Left ventricle myocardium inferior (tissue), 1 donor: ENCODE measurements around the gene LIN7B. TPM values are rescaled to one million over a fixed set of nuclear protein-coding genes. Genes with fewer than 3 reads are reported as not detected.
A peak's percentile ranks its signal among the peaks of the same experiment; 100 is the strongest.

Experiments used
- DNase-seq: peaks from one replicate; pipeline ENCODE4 v3.0.0-alpha.2; 2020
- H3K27ac ChIP-seq: fragments of 200-600 bp; replicated peaks from 2 replicates; pipeline ENCODE4 v1.8.0; 2021
- H3K27me3 ChIP-seq: fragments of 200-600 bp; 2 replicates; pipeline ENCODE4 v1.8.0; 2021; ENCODE audit warnings: low read depth
- H3K36me3 ChIP-seq: fragments of 200-600 bp; 2 replicates; pipeline ENCODE4 v1.8.0; 2021
- H3K4me1 ChIP-seq: fragments of 200-600 bp; 2 replicates; pipeline ENCODE4 v1.8.0; 2021
- H3K4me3 ChIP-seq: fragments of 200-600 bp; 2 replicates; pipeline ENCODE4 v1.8.0; 2021; ENCODE audit warnings: mild to moderate bottlenecking, moderate library complexity
- H3K9me3 ChIP-seq: fragments of 200-600 bp; replicated peaks from 2 replicates; pipeline ENCODE4 v1.8.0; 2021
- intact Hi-C: fragments of 100-400 bp; cut with micrococcal nuclease; formaldehyde crosslinking; loops from one replicate; pipeline ENCODE4 v1.11.0; 2022
- total RNA-seq: library from RNA; stranded (reverse); fragmentation: NEBNext Ultra II Directional; extraction: Animal tissue kit (Norgen Biotek cat#: 25700); gene quantifications from one replicate; pipeline ENCODE4 v1.2.1, GENCODE V29; 2021
- TF ChIP-seq, protein P1 (sequence below): fragments of 200-600 bp; IDR thresholded peaks from 2 replicates; pipeline ENCODE4 v1.8.0; 2021; ENCODE audit warnings: antibody characterized with exemption, mild to moderate bottlenecking, borderline replicate concordance
- donor health status: DM: no; HTN: yes; CAD: no; lungs with severe emphysema.

Gene LIN7B
- total RNA-seq, 1 donor from 2014 or later: 23.4 TPM

GRCh38 chr19:49148044-49148682, 34.0 kb downstream of the LIN7B start:
- no peak for DNase-seq
- H3K4me1 ChIP-seq: peaks cover 73% of the 10 kb centered on the region
- TF ChIP-seq, protein P1, sequence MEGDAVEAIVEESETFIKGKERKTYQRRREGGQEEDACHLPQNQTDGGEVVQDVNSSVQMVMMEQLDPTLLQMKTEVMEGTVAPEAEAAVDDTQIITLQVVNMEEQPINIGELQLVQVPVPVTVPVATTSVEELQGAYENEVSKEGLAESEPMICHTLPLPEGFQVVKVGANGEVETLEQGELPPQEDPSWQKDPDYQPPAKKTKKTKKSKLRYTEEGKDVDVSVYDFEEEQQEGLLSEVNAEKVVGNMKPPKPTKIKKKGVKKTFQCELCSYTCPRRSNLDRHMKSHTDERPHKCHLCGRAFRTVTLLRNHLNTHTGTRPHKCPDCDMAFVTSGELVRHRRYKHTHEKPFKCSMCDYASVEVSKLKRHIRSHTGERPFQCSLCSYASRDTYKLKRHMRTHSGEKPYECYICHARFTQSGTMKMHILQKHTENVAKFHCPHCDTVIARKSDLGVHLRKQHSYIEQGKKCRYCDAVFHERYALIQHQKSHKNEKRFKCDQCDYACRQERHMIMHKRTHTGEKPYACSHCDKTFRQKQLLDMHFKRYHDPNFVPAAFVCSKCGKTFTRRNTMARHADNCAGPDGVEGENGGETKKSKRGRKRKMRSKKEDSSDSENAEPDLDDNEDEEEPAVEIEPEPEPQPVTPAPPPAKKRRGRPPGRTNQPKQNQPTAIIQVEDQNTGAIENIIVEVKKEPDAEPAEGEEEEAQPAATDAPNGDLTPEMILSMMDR: no peak

GRCh38 chr19:49148784-49149651, 34.8 kb downstream of the LIN7B start:
- peak; percentile 97 for DNase-seq
- no peaks in the 10 kb centered on the region for H3K9me3 ChIP-seq
- H3K27me3 ChIP-seq: no peaks in the 10 kb centered on the region
- H3K36me3 ChIP-seq: no peaks in the 10 kb centered on the region
- intact Hi-C loops: no loop called here
- H3K4me3 ChIP-seq: peak overlapping the region; percentile 80
- TF ChIP-seq, protein P1: no peak
- peaks cover 78% of the 10 kb centered on the region for H3K4me1 ChIP-seq
- peak overlapping the region; percentile 95 for H3K27ac ChIP-seq

More at GRCh38 chr19:49148044-49148682, 34.0 kb downstream of the LIN7B start:
- H3K27me3 ChIP-seq: no peaks in the 10 kb centered on the region
- no peaks in the 10 kb centered on the region for H3K9me3 ChIP-seq
- intact Hi-C loops: no loop called here
- no peaks in the 10 kb centered on the region for H3K36me3 ChIP-seq
- peak overlapping the region; percentile 95 for H3K27ac ChIP-seq
- H3K4me3 ChIP-seq: peak overlapping the region; percentile 80

DNA sequence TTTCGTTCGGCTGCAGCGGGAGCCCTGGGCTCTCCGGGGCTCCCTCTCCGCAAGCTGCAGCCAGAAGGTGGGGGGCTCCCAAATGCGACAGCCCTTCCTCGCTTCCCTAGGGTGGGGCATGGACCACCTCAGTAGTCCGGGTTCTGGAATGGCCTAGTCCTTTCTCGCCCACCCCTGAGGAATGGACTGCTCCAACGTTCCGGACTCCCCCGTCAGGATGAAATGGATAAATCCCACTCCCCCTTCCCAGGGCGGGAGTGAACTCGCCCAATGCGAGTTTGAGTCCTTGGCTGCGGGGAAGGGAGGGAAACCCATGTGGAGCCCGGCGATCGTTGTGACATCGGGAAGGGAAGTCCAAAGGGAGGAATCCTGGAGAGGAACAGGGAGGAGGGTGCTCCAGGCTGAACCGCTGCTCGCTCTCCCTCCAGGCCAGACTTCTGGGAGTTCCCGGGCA, 35.5 kb downstream of the LIN7B start:
- H3K9me3 ChIP-seq: no peaks in the 10 kb centered on the region
- TF ChIP-seq, protein P1: no peak
- H3K4me3 ChIP-seq: peak overlapping the region; percentile 80
- peak overlapping the region; percentile 95 for H3K27ac ChIP-seq
- H3K4me1 ChIP-seq: peaks cover 80% of the 10 kb centered on the region
- H3K27me3 ChIP-seq: no peaks in the 10 kb centered on the region
- DNase-seq: peak; percentile 61
- intact Hi-C loops: no loop called here
- no peaks in the 10 kb centered on the region for H3K36me3 ChIP-seq

GRCh38 chr19:49150106-49150943, 36.2 kb downstream of the LIN7B start:
- peaks cover 77% of the 10 kb centered on the region for H3K4me1 ChIP-seq
- no peaks in the 10 kb centered on the region for H3K36me3 ChIP-seq
- no peaks in the 10 kb centered on the region for H3K9me3 ChIP-seq
- H3K27ac ChIP-seq: peak overlapping the region; percentile 95
- H3K27me3 ChIP-seq: no peaks in the 10 kb centered on the region
- peak overlapping the region; percentile 80 for H3K4me3 ChIP-seq
- DNase-seq: peak; percentile 85
- TF ChIP-seq, protein P1: no peak
- intact Hi-C loops: no loop called here

DNA sequence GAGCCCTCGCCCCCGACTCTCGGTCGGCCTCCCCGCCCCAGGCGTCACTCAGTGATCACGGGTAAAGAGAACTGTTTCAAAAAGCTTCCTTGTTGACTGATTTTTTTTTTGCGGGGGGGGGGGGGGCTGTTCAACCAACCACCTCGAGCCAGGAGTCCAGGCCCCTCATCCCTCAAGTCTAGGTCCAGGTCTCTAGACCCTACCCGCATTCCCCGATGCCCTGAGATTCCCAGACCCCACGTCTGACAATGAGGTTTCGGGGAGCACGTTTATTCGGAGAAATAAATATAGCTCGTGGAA, 36.7 kb downstream of the LIN7B start:
- intact Hi-C loops: no loop called here

More for the DNA sequence above, 36.7 kb downstream of the LIN7B start:
- H3K9me3 ChIP-seq: no peaks in the 10 kb centered on the region
- TF ChIP-seq, protein P1: no peak
- DNase-seq: no peak
- no peaks in the 10 kb centered on the region for H3K27me3 ChIP-seq
- H3K4me1 ChIP-seq: peaks cover 71% of the 10 kb centered on the region
- no peaks in the 10 kb centered on the region for H3K36me3 ChIP-seq
- peak overlapping the region; percentile 80 for H3K4me3 ChIP-seq
- H3K27ac ChIP-seq: peak overlapping the region; percentile 95
